Muscle layer of colon (tissue), 2 donors: ENCODE results near the gene MRPL23.

Source experiments
- H3K27ac ChIP-seq: one replicate; pipeline ENCODE4 v1.7.0; 2013; ENCODE audit warnings: low read depth, mild to moderate bottlenecking, low read length, moderate library complexity
- H3K27me3 ChIP-seq, 2 donors: one replicate each; pipeline ENCODE4 v1.7.0; 2013; ENCODE audit warnings: low read length in 2 of 2, mild to moderate bottlenecking in 2 of 2; ENCODE audit not compliant: insufficient read depth in 2 of 2, control insufficient read depth in 1 of 2
- H3K36me3 ChIP-seq: one replicate; pipeline ENCODE4 v1.7.0; 2013; ENCODE audit warnings: mild to moderate bottlenecking, low read length; ENCODE audit not compliant: insufficient read depth
- H3K4me1 ChIP-seq: one replicate; pipeline ENCODE4 v1.7.0; 2013; ENCODE audit warnings: mild to moderate bottlenecking, low read length; ENCODE audit not compliant: insufficient read depth
- H3K4me3 ChIP-seq, 2 donors: one replicate each; pipeline ENCODE4 v1.7.0; 2013; ENCODE audit warnings: low read length in 2 of 2, low read depth in 1 of 2, mild to moderate bottlenecking in 1 of 2, moderate library complexity in 1 of 2
- H3K9ac ChIP-seq: one replicate; pipeline ENCODE4 v1.7.0; 2013; ENCODE audit warnings: low read length
- H3K9me3 ChIP-seq: one replicate; pipeline ENCODE4 v1.7.0; 2013; ENCODE audit warnings: mild to moderate bottlenecking, low read length
- donor health status: abdominal sarcoma.
- donor health status: Adenocarcinoma of cecum.

Gene MRPL23

DNA sequence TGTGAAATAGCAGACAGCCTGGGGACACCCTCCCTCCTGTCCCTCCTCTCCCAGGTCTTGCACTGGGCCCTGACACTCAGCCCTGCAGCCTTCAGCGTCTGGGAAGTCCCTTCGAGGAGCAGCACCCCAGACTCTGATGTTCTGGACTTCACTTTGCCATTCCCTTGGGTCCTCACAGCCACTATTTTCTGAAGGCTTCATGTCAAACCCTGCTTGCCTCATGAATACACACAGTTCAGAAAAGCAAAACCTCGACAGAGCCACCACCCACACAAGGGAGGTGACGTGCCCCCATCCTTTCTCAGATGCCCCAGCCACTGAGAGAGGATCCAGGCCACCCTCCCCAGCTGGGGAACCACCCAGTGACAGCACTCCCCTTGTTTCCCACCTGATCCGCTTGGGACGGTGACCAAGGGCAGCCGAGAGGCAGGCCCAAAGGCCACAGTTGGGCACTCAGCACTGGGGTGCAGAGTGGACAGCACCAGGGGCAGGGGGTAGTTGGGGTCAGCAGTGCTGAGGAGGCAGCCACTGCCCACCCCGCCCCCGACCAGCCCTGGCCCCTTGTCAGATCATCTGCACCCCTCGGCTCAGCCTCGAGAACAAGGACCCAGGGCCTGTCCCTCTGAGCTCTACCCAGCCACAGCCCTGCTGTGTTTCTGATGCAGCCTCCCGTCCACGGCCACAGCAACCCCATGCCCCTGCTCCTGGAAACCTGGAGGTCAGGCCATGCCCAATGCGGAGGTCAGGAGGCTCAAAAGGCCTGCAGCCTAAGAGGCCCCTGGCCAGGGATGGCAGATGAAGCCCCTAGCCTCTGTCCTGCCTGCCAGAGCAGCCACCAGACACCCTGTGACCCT lies 30.8 kb upstream of the MRPL23 start:
- Histone ChIP-seq H3K27ac (no peak overlapping the region), H3K9ac (no peak overlapping the region), H3K9me3 (no peaks in the 10 kb centered on the region), H3K4me1 (no peaks in the 10 kb centered on the region), H3K27me3 (no peaks in the 10 kb centered on the region), H3K36me3 (no peaks in the 10 kb centered on the region), H3K4me3 (no peak overlapping the region)

- no peak overlapping the region for H3K27ac ChIP-seq
- H3K4me1 ChIP-seq: no peaks in the 10 kb centered on the region
- no peaks in the 10 kb centered on the region for H3K9me3 ChIP-seq
- no peak overlapping the region for H3K9ac ChIP-seq
- no peaks in the 10 kb centered on the region for H3K27me3 ChIP-seq
- H3K36me3 ChIP-seq: no peaks in the 10 kb centered on the region
- H3K4me3 ChIP-seq: no peak overlapping the region
These were observed 30.1 kb upstream of the MRPL23 start for GRCh38 chr11:1916986-1917522.

GRCh38 chr11:1917523-1918435 lies 29.4 kb upstream of the MRPL23 start:
- Histone ChIP-seq H3K4me1 (no peaks in the 10 kb centered on the region), H3K9ac (no peak overlapping the region), H3K27me3 (no peaks in the 10 kb centered on the region), H3K9me3 (no peaks in the 10 kb centered on the region), H3K27ac (no peak overlapping the region), H3K36me3 (no peaks in the 10 kb centered on the region), H3K4me3 (no peak overlapping the region)

GRCh38 chr11:1918436-1919315 lies 28.5 kb upstream of the MRPL23 start:
- H3K4me1 ChIP-seq: no peaks in the 10 kb centered on the region
- H3K4me3 ChIP-seq: no peak overlapping the region
- no peaks in the 10 kb centered on the region for H3K36me3 ChIP-seq
- no peak overlapping the region for H3K27ac ChIP-seq
- no peaks in the 10 kb centered on the region for H3K9me3 ChIP-seq
- no peak overlapping the region for H3K9ac ChIP-seq
- H3K27me3 ChIP-seq: no peaks in the 10 kb centered on the region

GRCh38 chr11:1919391-1920127 lies 27.6 kb upstream of the MRPL23 start, which contains the start of gene TNNT3:
TSS of gene TNNT3 (plus strand) at chr11:1919703. CDS start at chr11:1922875, 3,172 bp downstream.
- no peaks in the 10 kb centered on the region for H3K36me3 ChIP-seq
- no peak within 1 kb of the TSS for H3K4me3 ChIP-seq
- H3K27me3 ChIP-seq: no peaks in the 10 kb centered on the region
- H3K9ac ChIP-seq: no peak within 1 kb of the TSS
- H3K9me3 ChIP-seq: no peaks in the 10 kb centered on the region
- H3K4me1 ChIP-seq: no peaks in the 10 kb centered on the region
- no peak within 1 kb of the TSS for H3K27ac ChIP-seq

DNA sequence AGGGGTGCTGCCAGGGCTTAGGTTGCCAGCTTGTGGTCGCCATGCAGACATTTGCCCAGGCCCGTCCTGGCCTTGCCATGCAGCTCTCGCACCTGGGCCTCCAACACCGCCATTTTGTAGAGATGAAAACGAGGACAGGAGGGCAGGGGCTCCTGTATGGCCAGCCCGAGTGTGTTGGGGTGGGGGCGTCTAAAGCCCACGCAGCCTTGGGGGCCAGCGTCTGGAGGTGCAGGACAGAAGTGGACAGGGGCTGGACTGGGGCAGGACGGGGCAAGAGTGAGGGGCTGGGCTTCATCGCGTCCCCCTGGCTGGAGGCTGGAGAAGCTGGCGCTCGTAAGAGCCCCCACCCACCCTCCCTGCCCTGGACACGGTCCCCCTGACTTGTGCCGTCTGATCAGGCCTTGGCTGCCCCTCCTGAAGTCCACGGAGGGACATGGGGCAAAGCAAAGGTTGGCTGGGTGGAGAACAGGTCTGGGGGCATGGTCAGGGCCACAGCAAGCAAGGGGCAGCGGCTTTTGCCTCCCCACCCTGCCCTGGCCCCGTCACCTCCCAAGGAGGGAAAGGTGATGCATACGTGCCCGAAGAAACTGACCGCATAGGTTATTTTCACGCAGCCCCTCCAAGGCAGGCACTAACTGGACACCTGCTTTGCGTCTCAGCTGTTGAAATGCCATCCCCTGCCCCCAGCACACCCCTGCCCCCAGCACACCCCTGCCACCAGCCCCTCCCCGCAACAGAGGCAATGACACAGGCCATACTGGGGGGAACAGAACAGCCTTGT lies 26.8 kb upstream of the MRPL23 start:
- H3K27ac ChIP-seq: no peak overlapping the region
- H3K9ac ChIP-seq: no peak overlapping the region
- H3K36me3 ChIP-seq: no peaks in the 10 kb centered on the region
- no peaks in the 10 kb centered on the region for H3K4me1 ChIP-seq
- no peaks in the 10 kb centered on the region for H3K27me3 ChIP-seq
- no peak overlapping the region for H3K4me3 ChIP-seq
- no peaks in the 10 kb centered on the region for H3K9me3 ChIP-seq

DNA sequence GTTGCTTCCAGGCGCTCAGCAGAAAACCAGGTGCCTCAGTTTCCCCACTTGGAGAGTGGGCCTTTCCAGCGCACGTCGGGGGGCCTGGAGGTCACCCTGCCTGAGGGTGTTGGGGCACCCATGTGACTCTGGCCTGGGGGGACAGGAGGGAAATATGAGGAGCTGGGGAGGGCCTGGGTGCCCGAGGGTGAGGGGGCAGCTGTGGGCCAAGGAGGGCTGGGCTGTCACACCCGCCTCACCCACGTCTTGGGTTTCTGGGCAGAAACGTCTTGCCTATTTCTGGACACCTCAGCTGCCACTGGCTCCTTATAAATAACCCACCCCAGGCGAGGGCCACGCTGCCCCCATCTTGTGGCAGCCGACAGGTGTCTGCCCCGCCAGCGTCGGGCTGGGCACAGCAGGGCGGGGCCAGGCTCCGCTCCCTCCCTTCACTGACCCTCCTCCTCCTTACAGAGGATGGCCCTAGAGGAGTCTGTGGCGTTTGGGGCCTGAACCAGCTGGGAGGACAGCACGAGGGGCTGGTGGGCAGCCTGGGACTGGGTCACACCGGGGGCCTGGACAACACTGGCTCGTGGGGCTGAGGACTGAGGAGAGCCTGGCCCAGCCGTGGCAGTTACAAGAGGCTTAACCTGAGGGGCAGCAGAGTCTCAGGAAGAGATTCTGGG lies 26.1 kb upstream of the MRPL23 start:
- H3K9ac ChIP-seq: no peak overlapping the region
- no peaks in the 10 kb centered on the region for H3K27me3 ChIP-seq
- no peaks in the 10 kb centered on the region for H3K36me3 ChIP-seq
- no peaks in the 10 kb centered on the region for H3K4me1 ChIP-seq
- H3K4me3 ChIP-seq: no peak overlapping the region
- no peak overlapping the region for H3K27ac ChIP-seq
- H3K9me3 ChIP-seq: no peaks in the 10 kb centered on the region

GRCh38 chr11:1921574-1922141 lies 25.5 kb upstream of the MRPL23 start:
- Histone ChIP-seq H3K36me3 (no peaks in the 10 kb centered on the region), H3K4me3 (no peak overlapping the region), H3K9me3 (no peaks in the 10 kb centered on the region), H3K27me3 (no peaks in the 10 kb centered on the region), H3K9ac (no peak overlapping the region), H3K4me1 (no peaks in the 10 kb centered on the region), H3K27ac (no peak overlapping the region)

- no peaks in the 10 kb centered on the region for H3K36me3 ChIP-seq
- no peak overlapping the region for H3K9ac ChIP-seq
- no peak overlapping the region for H3K4me3 ChIP-seq
- H3K4me1 ChIP-seq: no peaks in the 10 kb centered on the region
- H3K27me3 ChIP-seq: no peaks in the 10 kb centered on the region
- H3K27ac ChIP-seq: no peak overlapping the region
- H3K9me3 ChIP-seq: no peaks in the 10 kb centered on the region
These were observed 24.6 kb upstream of the MRPL23 start for GRCh38 chr11:1922481-1923081.
